Measurements from ENCODE around the gene GCLM.

- TF ChIP-seq CTCF (IDR thresholded peaks at IDR 0.05 in 2 of 3, conservative IDR thresholded peaks at IDR 0.05 in 1 of 3; ENCODE audit: borderline replicate concordance in 1 of 3, insufficient read depth in 1 of 3, low read depth in 2 of 3, low read length in 2 of 3) (no peak), RAD21 (IDR thresholded peaks at IDR 0.05; ENCODE audit: low read depth) (no peak), ATF3 (IDR thresholded peaks at IDR 0.05) (no peak), SRF (IDR thresholded peaks at IDR 0.05; ENCODE audit: low read depth) (no peak), REST (IDR thresholded peaks at IDR 0.05; ENCODE audit: low read depth) (no peak), ZNF274 (IDR thresholded peaks at IDR 0.05; ENCODE audit: low read depth, low read length) (no peak), MAX (IDR thresholded peaks at IDR 0.05) (no peak), CEBPB (IDR thresholded peaks at IDR 0.05; ENCODE audit: low read depth) (no peak), POLR2A (IDR thresholded peaks at IDR 0.05; ENCODE audit: borderline replicate concordance, extremely low read depth, insufficient read depth, insufficient read length) (no peak), TCF7L2 (IDR thresholded peaks at IDR 0.05; ENCODE audit: borderline replicate concordance, extremely low read depth, insufficient read depth, insufficient read length) (no peak), EZH2 (IDR thresholded peaks at IDR 0.05) (no peak), POLR2AphosphoS5 (IDR thresholded peaks at IDR 0.05; ENCODE audit: low read depth, low read length) (no peak), EZH2phosphoT487 (IDR thresholded peaks at IDR 0.05; ENCODE audit: borderline replicate concordance) (no peak), JUND (IDR thresholded peaks at IDR 0.05) (no peak)
Observed at GRCh38 chr1:93851327-93851712, 57.9 kb downstream of the GCLM start.

Measured in HCT116 (cell line).